HCT116 (cell line): Measurements from ENCODE around the gene POLR1B. TPM values are rescaled to one million over a fixed set of nuclear protein-coding genes. Genes with fewer than 3 reads are reported as not detected.
A peak's percentile ranks its signal among the peaks of the same experiment; 100 is the strongest.

Experiments
- ATAC-seq: fragments of 200-7000 bp; cut with Tn5 transposase; 2 replicates; pipeline ENCODE4 v1.9.1; 2020; ENCODE audit warnings: mild to moderate bottlenecking, moderate library complexity
- BruUV-seq: library from RNA; stranded (reverse); fragments of 400-500 nt; replicated peaks from 2 replicates; lab custom pipeline; 2021; lab: Mats Ljungman, UMichigan
- CTCF ChIA-PET: fragments of 300-600 bp; sonication (Branson Sonifier 250); formaldehyde crosslinking; loops from one replicate; lab custom pipeline; 2021; ENCODE audit warnings: antibody characterized with exemption; lab: Charles Lee
- POLR2A ChIA-PET: fragments of 300-600, 350-600 bp; sonication (Branson Sonifier 250); formaldehyde crosslinking; loops from one replicate; lab custom pipeline; 2021; ENCODE audit warnings: antibody characterized with exemption; lab: Charles Lee
- RAD21 ChIA-PET, 2 experiments: fragments of 300-600 bp; sonication (Branson Sonifier 250); formaldehyde crosslinking; loops; one replicate each; lab custom pipeline; 2023; ENCODE audit warnings: low total read pairs in 2 of 2; ENCODE audit not compliant: uncharacterized antibody in 2 of 2, unreplicated experiment in 2 of 2, low non-redundant PET in 1 of 2; lab: Charles Lee
- DNase-seq: peaks from one replicate; pipeline ENCODE4 v3.0.0-alpha.2; 2010; ENCODE audit warnings: low read depth, low spot score
- H2AFZ ChIP-seq: fragments of 200-600 bp; shearing (Covaris generic), sonication (generic); 2 replicates; pipeline ENCODE4 v1.6.1; 2017; ENCODE audit warnings: low read depth, mixed run types, mixed read lengths, antibody characterized with exemption, low read length; ENCODE audit not compliant: poor library complexity, severe bottlenecking
- H3K27ac ChIP-seq: 2 replicates; pipeline ENCODE4 v1.5.1; 2012; ENCODE audit warnings: low read depth, low read length
- H3K27me3 ChIP-seq: fragments of 200-600 bp; sonication (generic); 2 replicates; pipeline ENCODE4 v1.6.1; 2016; ENCODE audit warnings: mixed run types, low read length, mixed read lengths; ENCODE audit not compliant: insufficient read depth
- H3K36me3 ChIP-seq, 2 experiments: fragments of 200-500 bp in 1 of 2; fragments of 200-600 bp in 1 of 2; sonication (Bioruptor generic) in 1 of 2; sonication (generic) in 1 of 2; 2 replicates each; pipeline versions ENCODE4 v1.5.1 to v1.6.1; 2014 to 2016; ENCODE audit warnings: low read length in 2 of 2, inconsistent platforms in 1 of 2, mixed read lengths in 1 of 2, mixed run types in 1 of 2; ENCODE audit not compliant: insufficient read depth in 2 of 2, control insufficient read depth in 1 of 2
- H3K4me1 ChIP-seq, 2 experiments: fragments of 200-600 bp in 1 of 2; sonication (generic) in 1 of 2; 2 replicates each; pipeline versions ENCODE4 v1.5.1 to v1.6.1; 2012 to 2017; ENCODE audit warnings: low read length in 2 of 2, inconsistent platforms in 1 of 2, mild to moderate bottlenecking in 1 of 2, mixed read lengths in 1 of 2, mixed run types in 1 of 2, moderate library complexity in 1 of 2; ENCODE audit not compliant: insufficient read depth in 2 of 2, control insufficient read depth in 1 of 2
- H3K4me2 ChIP-seq: fragments of 200-600 bp; sonication (generic); 2 replicates; pipeline ENCODE4 v1.6.1; 2017; ENCODE audit warnings: mixed run types, low read length, mixed read lengths
- H3K4me3 ChIP-seq, 2 experiments: fragments of 200-600 bp in 1 of 2; sonication (generic) in 1 of 2; replicated peaks in 1 of 2; 2 replicates each; pipeline ENCODE4 v1.5.1; 2011 to 2016; ENCODE audit warnings: low read length in 2 of 2, control low read depth in 1 of 2, low read depth in 1 of 2, mild to moderate bottlenecking in 1 of 2, mixed read lengths in 1 of 2, mixed run types in 1 of 2
- H3K79me2 ChIP-seq: fragments of 200-600 bp; sonication (generic); 2 replicates; pipeline ENCODE4 v1.6.1; 2017; ENCODE audit warnings: mild to moderate bottlenecking, mixed run types, low read length, moderate library complexity, mixed read lengths; ENCODE audit not compliant: insufficient read depth
- H3K9ac ChIP-seq: fragments of 200-600 bp; sonication (generic); 2 replicates; pipeline ENCODE4 v1.6.1; 2016; ENCODE audit warnings: low read length, mixed read lengths
- H3K9me2 ChIP-seq: fragments of 200-600 bp; sonication (generic), shearing (Covaris generic); 2 replicates; pipeline ENCODE4 v1.6.1; 2017; ENCODE audit warnings: mixed run types, mild to moderate bottlenecking, moderate library complexity; ENCODE audit not compliant: insufficient read depth
- H3K9me3 ChIP-seq, 2 experiments: fragments of 200-500 bp in 1 of 2; fragments of 200-600 bp in 1 of 2; sonication (Bioruptor generic) in 1 of 2; sonication (generic) in 1 of 2; 2 replicates each; pipeline ENCODE4 v1.6.1; 2014 to 2017; ENCODE audit warnings: low read length in 2 of 2, mixed read lengths in 2 of 2, inconsistent platforms in 1 of 2, low read depth in 1 of 2, mild to moderate bottlenecking in 1 of 2, mixed run types in 1 of 2, moderate library complexity in 1 of 2; ENCODE audit not compliant: control insufficient read depth in 1 of 2, insufficient read depth in 1 of 2
- H4K20me1 ChIP-seq: fragments of 200-600 bp; sonication (generic), shearing (Covaris generic); 2 replicates; pipeline ENCODE4 v1.6.1; 2017; ENCODE audit warnings: mixed run types, mild to moderate bottlenecking, moderate library complexity; ENCODE audit not compliant: insufficient read depth
- ATF3 ChIP-seq: IDR thresholded peaks from 2 replicates; pipeline ENCODE4 v1.6.1; 2012
- CTCF ChIP-seq, 3 experiments: fragments of 200-600 bp in 1 of 3; sonication (generic) in 1 of 3; IDR thresholded peaks in 2 of 3; conservative IDR thresholded peaks in 1 of 3; 2 replicates each; pipeline ENCODE4 v1.5.1; 2012 to 2017; ENCODE audit warnings: low read depth in 2 of 3, low read length in 2 of 3, antibody characterized with exemption in 1 of 3, borderline replicate concordance in 1 of 3, control low read depth in 1 of 3, mild to moderate bottlenecking in 1 of 3, mixed read lengths in 1 of 3, mixed run types in 1 of 3, moderate library complexity in 1 of 3; ENCODE audit not compliant: insufficient read depth in 1 of 3
- SRF ChIP-seq: IDR thresholded peaks from 2 replicates; pipeline ENCODE4 v1.6.1; 2012; ENCODE audit warnings: low read depth
- TCF7L2 ChIP-seq: IDR thresholded peaks from 2 replicates; pipeline ENCODE4 v1.7.0; 2011; ENCODE audit warnings: borderline replicate concordance, inconsistent platforms; ENCODE audit not compliant: insufficient read depth, insufficient read length; ENCODE audit errors: extremely low read depth
- ZBTB33 ChIP-seq: IDR thresholded peaks from 2 replicates; pipeline ENCODE4 v1.6.1; 2011; ENCODE audit warnings: mild to moderate bottlenecking, low read length, moderate library complexity; ENCODE audit not compliant: insufficient replicate concordance; ENCODE audit errors: extremely low read depth
- ZNF274 ChIP-seq: fragments of 200-500 bp; sonication (Bioruptor generic); IDR thresholded peaks from 2 replicates; pipeline ENCODE4 v1.6.1; 2014; ENCODE audit warnings: mild to moderate bottlenecking, low read depth, low read length, inconsistent platforms
- intact Hi-C: fragments of 100-400 bp; cut with micrococcal nuclease; formaldehyde crosslinking; loops from 2 replicates; pipeline ENCODE4 v1.10.0; 2022
- total RNA-seq: library from RNA; stranded (reverse); gene quantifications from one replicate; pipeline ENCODE4 v1.2.1, GENCODE V29; 2021; ENCODE audit not compliant: unreplicated experiment

Gene POLR1B
- total RNA-seq, 1 experiment from 2014 or later, result 57.7 TPM

GRCh38 chr2:112597537-112598322 lies 55.5 kb downstream of the POLR1B start:
- no peak for DNase-seq
- Histone ChIP-seq H3K4me3 (no peak overlapping the region), H3K4me2 (no peak overlapping the region), H3K9me3 (peaks cover 0 to 3% of the 10 kb centered on the region in 2 experiments; a peak in 1 of 4 replicates), H3K9me2 (no peaks in the 10 kb centered on the region), H3K27me3 (no peaks in the 10 kb centered on the region)
- CTCF ChIA-PET, result interaction anchor here (1.1 to 7.0 kb wide), 2 partner anchors 128 to 131 kb away, joined by 3 to 71 read pairs; no protein-coding TSS in a partner anchor
- TF ChIP-seq ZBTB33 (no peak), SRF (no peak)
- TF ChIP-seq, all 23 proteins: peak for 0
- Histone ChIP-seq H2AFZ (no peak overlapping the region), H4K20me1 (no peaks in the 10 kb centered on the region), H3K36me3 (no peaks in the 10 kb centered on the region), H3K4me1 (peaks cover 3 to 12% of the 10 kb centered on the region in 2 experiments; a peak in 3 of 4 replicates), H3K9ac (no peak overlapping the region), H3K79me2 (no peaks in the 10 kb centered on the region), H3K27ac (no peak overlapping the region)
- RAD21 ChIA-PET, result no interaction called here
- intact Hi-C loops, result no loop called here
- POLR2A ChIA-PET, result interaction anchor here (1.2 kb wide), 1 partner anchor 13 kb away, joined by 4 read pairs; no protein-coding TSS in a partner anchor
- ATAC-seq, result no peak
- BruUV-seq, result no TSS peak

- no peaks in the 10 kb centered on the region for H3K36me3 ChIP-seq
- intact Hi-C loops, result loop anchor here (1.0 to 5.0 kb wide), 2 partner anchors 126 to 287 kb away; no protein-coding TSS in a partner anchor
- ChIA-PET CTCF (interaction anchor here (1.1 to 7.0 kb wide), 6 partner anchors 22 to 125 kb away, joined by 3 to 71 read pairs (median 4); no protein-coding TSS in a partner anchor), POLR2A (interaction anchor here (1.6 kb wide), 1 partner anchor 125 kb away, joined by 8 read pairs; no protein-coding TSS in a partner anchor), RAD21 (interaction anchor here (0.6 to 3.1 kb wide), 4 partner anchors 24 to 126 kb away, joined by 3 to 17 read pairs (median 4); no protein-coding TSS in a partner anchor)
- peak overlapping the region; percentile 17; the same call in 1 of the 2 replicates for H3K9ac ChIP-seq
- no peaks in the 10 kb centered on the region for H3K27me3 ChIP-seq
- H3K4me3 ChIP-seq, result no peak overlapping the region
- H4K20me1 ChIP-seq, result no peaks in the 10 kb centered on the region
- TF ChIP-seq ATF3 (no peak), SRF (no peak), CTCF (IDR thresholded peaks at IDR 0.05 in 2 of 3, conservative IDR thresholded peaks at IDR 0.05 in 1 of 3; ENCODE audit: borderline replicate concordance in 1 of 3, insufficient read depth in 1 of 3, low read depth in 2 of 3, low read length in 2 of 3) (no peak), ZNF274 (no peak), TCF7L2 (no peak)
- no TSS peak for BruUV-seq
- peaks cover 3 to 12% of the 10 kb centered on the region in 2 experiments; a peak in 3 of 4 replicates for H3K4me1 ChIP-seq
- H3K79me2 ChIP-seq, result no peaks in the 10 kb centered on the region
- H3K27ac ChIP-seq, result no peak overlapping the region
- ATAC-seq, result no peak
- H3K4me2 ChIP-seq, result peak overlapping the region; percentile 39; the same call in 1 of the 2 replicates
- H3K9me3 ChIP-seq, result peaks cover 0 to 3% of the 10 kb centered on the region in 2 experiments; a peak in 1 of 4 replicates
- H2AFZ ChIP-seq, result peak overlapping the region; percentile 97
- H3K9me2 ChIP-seq, result no peaks in the 10 kb centered on the region
- no peak for DNase-seq
Measured at GRCh38 chr2:112600634-112601033, 58.4 kb downstream of the POLR1B start.
